CD8-positive, alpha-beta memory T cell (primary cell): ENCODE results near the gene RBFOX1. TPM values are rescaled to one million over a fixed set of nuclear protein-coding genes. Genes with fewer than 3 reads are reported as not detected.

ENCODE experiments used
- CTCF ChIA-PET: fragments of 350-600 bp; sonication (Branson Sonifier 250); formaldehyde crosslinking; loops from one replicate; lab custom pipeline; 2021; ENCODE audit warnings: antibody characterized with exemption; lab: Charles Lee
- POLR2A ChIA-PET: fragments of 350-600 bp; sonication (Branson Sonifier 250); formaldehyde crosslinking; loops from one replicate; lab custom pipeline; 2021; ENCODE audit warnings: antibody characterized with exemption; lab: Charles Lee
- DNase-seq, 5 donors: peaks; one replicate each; pipeline versions ENCODE4 v3.0.0 to v3.0.0-alpha.2; 2020 to 2022; ENCODE audit warnings: mixed read lengths in 1 of 5
- H3K27ac ChIP-seq: one replicate; pipeline ENCODE4 v1.7.0; 2013; ENCODE audit warnings: low read depth, mild to moderate bottlenecking, low read length, moderate library complexity
- H3K27me3 ChIP-seq: 2 replicates; pipeline ENCODE4 v1.7.0; 2013; ENCODE audit warnings: low read length, mild to moderate bottlenecking; ENCODE audit not compliant: insufficient read depth, poor library complexity, severe bottlenecking
- H3K36me3 ChIP-seq: 2 replicates; pipeline ENCODE4 v1.7.0; 2013; ENCODE audit warnings: mild to moderate bottlenecking, low read length, moderate library complexity; ENCODE audit not compliant: insufficient read depth
- H3K4me1 ChIP-seq: 2 replicates; pipeline ENCODE4 v1.7.0; 2013; ENCODE audit warnings: mild to moderate bottlenecking, low read length, moderate library complexity; ENCODE audit not compliant: insufficient read depth
- H3K4me3 ChIP-seq: 2 replicates; pipeline ENCODE4 v1.7.0; 2013; ENCODE audit warnings: mild to moderate bottlenecking, low read length
- H3K9me3 ChIP-seq: 2 replicates; pipeline ENCODE4 v1.7.0; 2013; ENCODE audit warnings: mild to moderate bottlenecking, low read length
- H3K27ac Mint-ChIP-seq, 8 donors: one replicate each; pipeline ENCODE4 v1.8.0; 2020 to 2021; ENCODE audit warnings: mixed read lengths in 8 of 8, mild to moderate bottlenecking in 6 of 8, inconsistent platforms in 3 of 8, moderate library complexity in 3 of 8
- H3K27me3 Mint-ChIP-seq, 2 donors: one replicate each; pipeline ENCODE4 v1.8.0; 2020 to 2021; ENCODE audit warnings: mixed read lengths in 2 of 2, mild to moderate bottlenecking in 1 of 2, moderate library complexity in 1 of 2
- H3K36me3 Mint-ChIP-seq, 3 donors: one replicate each; pipeline ENCODE4 v1.8.0; 2020 to 2021; ENCODE audit warnings: mixed read lengths in 3 of 3, inconsistent platforms in 1 of 3, mild to moderate bottlenecking in 1 of 3
- H3K4me1 Mint-ChIP-seq, 3 donors: one replicate each; pipeline ENCODE4 v1.8.0; 2020 to 2021; ENCODE audit warnings: mixed read lengths in 3 of 3, inconsistent platforms in 1 of 3, mild to moderate bottlenecking in 1 of 3
- H3K4me3 Mint-ChIP-seq, 7 donors: one replicate each; pipeline ENCODE4 v1.8.0; 2020 to 2021; ENCODE audit warnings: mixed read lengths in 7 of 7, mild to moderate bottlenecking in 6 of 7, moderate library complexity in 4 of 7, inconsistent platforms in 2 of 7
- H3K9me3 Mint-ChIP-seq, 5 donors: one replicate each; pipeline ENCODE4 v1.8.0; 2020 to 2022; ENCODE audit warnings: mixed read lengths in 5 of 5, mild to moderate bottlenecking in 3 of 5, moderate library complexity in 2 of 5, inconsistent platforms in 1 of 5
- polyA plus RNA-seq: library from polyadenylated mRNA; unstranded; fragments of 300-500 nt; fragmentation: Illumina TruSeq; gene quantifications from one replicate; pipeline ENCODE4 v1.2.3, GENCODE V29; 2021
- total RNA-seq, 2 experiments: library from RNA; stranded (reverse); gene quantifications; one replicate each; pipeline ENCODE4 v1.2.3, GENCODE V29; 2021

RBFOX1 gene
- total and polyA plus RNA-seq, 3 experiments from 2014 or later = not detected

DNA sequence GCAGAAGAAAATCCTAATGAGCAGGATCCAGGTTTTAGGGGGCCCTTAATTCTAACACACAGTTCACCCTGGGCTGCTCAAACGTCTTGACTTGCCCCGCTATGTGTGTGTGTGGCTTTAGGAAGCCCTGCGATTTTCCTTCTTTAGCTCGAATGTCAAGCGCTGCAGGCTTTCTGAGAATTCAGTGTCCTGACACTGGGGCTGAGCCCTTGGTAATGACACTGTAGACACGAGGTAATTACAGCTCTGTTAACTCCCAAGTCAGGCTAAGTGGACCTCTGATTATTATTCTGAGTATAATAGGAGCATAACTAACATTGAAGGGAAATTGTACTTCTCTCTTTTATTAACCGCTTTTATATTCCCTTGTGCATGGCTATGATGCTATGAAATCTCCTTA is 202.1 kb downstream of the RBFOX1 start:
- Mint-ChIP-seq H3K27ac (no peak overlapping the region), H3K4me1 (no peaks in the 10 kb centered on the region), H3K27me3 (peaks cover 0 to 2% of the 10 kb centered on the region in 2 donors), H3K36me3 (no peaks in the 10 kb centered on the region), H3K4me3 (no peak overlapping the region), H3K9me3 (peaks cover 2 to 22% (median 18%) of the 10 kb centered on the region in 5 donors)
- ChIA-PET POLR2A (no interaction called here), CTCF (no interaction called here)
- DNase-seq = no peak
- Histone ChIP-seq H3K36me3 (no peaks in the 10 kb centered on the region), H3K27ac (no peak overlapping the region), H3K4me3 (no peak overlapping the region), H3K9me3 (no peaks in the 10 kb centered on the region), H3K4me1 (no peaks in the 10 kb centered on the region), H3K27me3 (no peaks in the 10 kb centered on the region)

DNA sequence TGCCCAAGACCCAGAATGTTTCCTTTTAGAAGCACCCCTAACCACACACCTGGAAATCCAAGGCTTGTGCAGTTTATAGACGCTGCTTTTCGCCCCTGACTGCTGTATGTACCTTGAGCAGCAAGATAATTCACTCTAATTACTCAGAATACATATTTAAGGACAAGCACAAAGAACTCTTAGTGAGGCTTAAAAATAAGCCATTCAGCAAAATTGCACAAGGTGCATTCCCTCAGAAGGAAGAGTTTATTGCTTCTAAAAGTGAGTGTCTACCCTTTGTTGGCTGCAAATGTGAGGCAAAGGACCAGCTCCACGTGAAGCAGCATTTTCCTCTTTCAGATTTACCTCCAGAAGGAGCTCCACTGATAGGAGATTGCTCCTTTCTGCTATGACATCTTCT is 208.4 kb downstream of the RBFOX1 start:
- POLR2A ChIA-PET = no interaction called here
- CTCF ChIA-PET = no interaction called here
- H3K27me3 Mint-ChIP-seq = peaks cover 0 to 2% of the 10 kb centered on the region in 2 donors

DNA sequence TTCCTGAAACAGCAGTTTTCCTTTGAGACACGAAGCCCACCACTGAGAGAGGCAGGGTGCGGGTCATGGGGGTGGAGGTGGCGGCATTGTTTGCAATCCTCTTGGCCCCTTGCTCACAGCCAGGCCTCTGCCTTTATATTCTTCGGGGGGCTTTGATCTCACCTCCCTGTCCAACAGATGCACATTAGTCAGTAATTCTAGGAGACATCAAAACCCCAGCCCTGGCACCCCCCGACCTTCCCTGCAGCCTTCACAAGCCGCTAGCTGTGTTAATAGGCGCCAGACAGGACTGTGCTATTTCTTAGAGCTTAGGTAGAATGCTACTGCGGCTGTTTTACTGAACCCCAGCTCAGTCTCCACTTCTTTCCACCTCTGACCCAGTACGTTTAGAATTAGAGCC is 212.6 kb downstream of the RBFOX1 start:
- H3K36me3 Mint-ChIP-seq = no peaks in the 10 kb centered on the region
- no peak for DNase-seq
- CTCF ChIA-PET = no interaction called here
- peaks cover 0 to 17% (median 10%) of the 10 kb centered on the region in 5 donors for H3K9me3 Mint-ChIP-seq
- Histone ChIP-seq H3K27me3 (no peaks in the 10 kb centered on the region), H3K4me3 (no peak overlapping the region), H3K4me1 (no peaks in the 10 kb centered on the region), H3K27ac (no peak overlapping the region), H3K36me3 (no peaks in the 10 kb centered on the region), H3K9me3 (no peaks in the 10 kb centered on the region)
- H3K27ac Mint-ChIP-seq = no peak overlapping the region
- H3K4me1 Mint-ChIP-seq = no peaks in the 10 kb centered on the region
- POLR2A ChIA-PET = interaction anchor here (0.6 kb wide), 1 partner anchor 327 kb away, joined by 3 read pairs; no protein-coding TSS in a partner anchor
- H3K4me3 Mint-ChIP-seq = no peak overlapping the region
- H3K27me3 Mint-ChIP-seq = no peaks in the 10 kb centered on the region

More for the DNA sequence above, 208.4 kb downstream of the RBFOX1 start:
- Histone ChIP-seq H3K4me3 (no peak overlapping the region), H3K9me3 (no peaks in the 10 kb centered on the region), H3K27me3 (no peaks in the 10 kb centered on the region), H3K27ac (no peak overlapping the region), H3K4me1 (no peaks in the 10 kb centered on the region), H3K36me3 (no peaks in the 10 kb centered on the region)
- no peaks in the 10 kb centered on the region for H3K4me1 Mint-ChIP-seq
- H3K36me3 Mint-ChIP-seq = no peaks in the 10 kb centered on the region
- no peak overlapping the region for H3K4me3 Mint-ChIP-seq
- H3K27ac Mint-ChIP-seq = no peak overlapping the region
- peaks cover 4 to 20% (median 7%) of the 10 kb centered on the region in 5 donors for H3K9me3 Mint-ChIP-seq
- DNase-seq = no peak

DNA sequence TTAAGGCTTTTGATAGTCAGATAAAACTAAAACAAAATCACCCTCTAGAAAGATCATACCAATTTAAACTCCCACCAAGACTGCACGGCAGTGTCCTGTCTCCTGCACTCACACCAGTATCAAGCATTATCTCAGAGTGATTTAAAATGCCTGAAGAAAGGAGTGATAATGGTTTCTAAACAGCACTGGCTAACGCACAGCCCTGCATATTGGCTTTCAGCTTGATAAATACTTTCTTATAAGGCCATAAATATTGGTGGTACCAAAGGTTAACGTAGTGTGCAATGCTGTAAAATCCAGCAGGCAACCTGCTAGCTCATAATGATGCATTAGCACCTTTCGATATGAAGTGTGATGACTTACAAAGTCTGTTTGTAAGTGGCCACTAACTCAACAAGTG is 214.3 kb downstream of the RBFOX1 start:
- Histone ChIP-seq H3K9me3 (no peaks in the 10 kb centered on the region), H3K27me3 (no peaks in the 10 kb centered on the region), H3K27ac (no peak overlapping the region), H3K4me1 (no peaks in the 10 kb centered on the region), H3K36me3 (no peaks in the 10 kb centered on the region), H3K4me3 (no peak overlapping the region)
- Mint-ChIP-seq H3K9me3 (peaks cover under 1 to 14% (median 8%) of the 10 kb centered on the region in 5 donors), H3K4me1 (no peaks in the 10 kb centered on the region), H3K4me3 (no peak overlapping the region), H3K36me3 (no peaks in the 10 kb centered on the region), H3K27me3 (no peaks in the 10 kb centered on the region), H3K27ac (no peak overlapping the region)
- DNase-seq = no peak
- ChIA-PET CTCF (no interaction called here), POLR2A (no interaction called here)

DNA sequence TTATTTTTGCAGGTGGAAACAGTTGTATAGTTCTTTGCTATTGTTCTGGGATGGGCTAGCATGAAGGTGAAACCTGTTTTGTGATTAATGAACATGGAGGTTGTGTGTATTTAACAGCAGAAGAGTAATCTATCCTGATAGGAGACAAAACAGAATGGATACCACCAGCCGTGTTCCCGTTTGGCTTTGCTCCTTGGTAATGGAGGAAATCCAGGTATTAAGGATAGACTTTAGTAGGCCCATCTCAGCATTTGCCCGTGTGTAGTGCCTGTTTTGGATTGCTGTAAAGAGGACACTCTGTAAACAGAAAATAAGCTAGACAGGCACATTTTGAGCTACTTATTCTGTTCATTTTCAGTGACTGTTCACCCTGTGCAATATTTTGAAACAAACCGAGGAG is 215.1 kb downstream of the RBFOX1 start:
- DNase-seq = no peak
- Mint-ChIP-seq H3K27ac (no peak overlapping the region), H3K4me1 (no peaks in the 10 kb centered on the region), H3K9me3 (peaks cover 5 to 12% (median 8%) of the 10 kb centered on the region in 5 donors), H3K27me3 (no peaks in the 10 kb centered on the region), H3K36me3 (no peaks in the 10 kb centered on the region), H3K4me3 (no peak overlapping the region)
- no peaks in the 10 kb centered on the region for H3K4me1 ChIP-seq
- no peaks in the 10 kb centered on the region for H3K36me3 ChIP-seq
- ChIA-PET CTCF (no interaction called here), POLR2A (no interaction called here)
- H3K9me3 ChIP-seq = no peaks in the 10 kb centered on the region
- H3K27me3 ChIP-seq = no peaks in the 10 kb centered on the region
- no peak overlapping the region for H3K27ac ChIP-seq
- no peak overlapping the region for H3K4me3 ChIP-seq

DNA sequence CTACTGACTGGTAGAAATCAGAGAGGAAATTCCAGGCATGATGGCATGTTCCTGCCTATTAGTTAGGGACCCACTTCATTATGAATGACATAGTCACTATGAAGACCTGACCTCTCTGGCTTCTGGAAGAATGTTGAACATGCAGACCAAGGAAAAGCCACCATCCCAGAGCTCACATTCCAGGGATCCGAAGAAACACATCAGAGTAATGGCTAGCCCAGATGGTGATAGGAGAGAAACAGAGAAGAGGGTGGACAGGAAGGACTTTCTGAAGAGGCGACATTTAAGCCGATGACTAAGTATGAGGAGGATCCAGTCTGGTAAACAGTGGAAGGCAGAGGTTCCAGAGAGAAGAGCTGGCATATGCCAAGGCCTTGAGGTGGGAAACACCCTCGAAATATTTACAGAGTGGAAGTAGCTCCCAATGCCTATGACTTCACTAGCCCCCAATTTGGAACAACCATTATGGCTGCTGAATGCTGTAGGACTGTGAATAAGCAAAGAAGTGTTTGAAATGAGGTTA is 216.2 kb downstream of the RBFOX1 start:
- no peak overlapping the region for H3K4me3 Mint-ChIP-seq
- no peak overlapping the region for H3K27ac Mint-ChIP-seq
- no peak for DNase-seq
- H3K27me3 Mint-ChIP-seq = no peaks in the 10 kb centered on the region
- CTCF ChIA-PET = no interaction called here
- no peaks in the 10 kb centered on the region for H3K36me3 ChIP-seq
- H3K36me3 Mint-ChIP-seq = no peaks in the 10 kb centered on the region
- H3K4me1 ChIP-seq = no peaks in the 10 kb centered on the region
- no peak overlapping the region for H3K4me3 ChIP-seq
- H3K9me3 ChIP-seq = no peaks in the 10 kb centered on the region
- H3K4me1 Mint-ChIP-seq = no peaks in the 10 kb centered on the region
- H3K27me3 ChIP-seq = no peaks in the 10 kb centered on the region
- H3K27ac ChIP-seq = no peak overlapping the region
- POLR2A ChIA-PET = no interaction called here
- peaks cover 5 to 14% (median 9%) of the 10 kb centered on the region in 5 donors for H3K9me3 Mint-ChIP-seq

DNA sequence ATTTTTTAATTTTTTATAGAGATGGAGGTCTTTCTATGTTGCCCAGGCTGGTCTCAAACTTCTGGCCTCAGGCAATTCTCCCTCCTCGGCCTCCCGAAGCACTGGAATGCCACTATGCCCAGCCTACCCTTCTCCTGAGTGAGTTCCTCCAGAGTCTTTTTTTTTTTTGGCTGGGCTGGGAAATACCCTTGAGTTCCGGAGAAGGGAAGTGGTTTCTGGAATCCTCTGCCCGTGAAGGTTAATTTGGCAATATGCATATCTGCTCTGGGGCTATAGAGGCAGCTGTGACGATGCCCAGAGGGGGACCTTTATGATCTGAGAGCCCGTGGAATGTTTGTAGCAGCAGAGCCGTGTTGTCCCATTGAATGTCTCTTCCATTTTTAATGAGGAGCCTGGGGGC is 217.5 kb downstream of the RBFOX1 start:
- no peaks in the 10 kb centered on the region for H3K27me3 Mint-ChIP-seq
- ChIA-PET POLR2A (no interaction called here), CTCF (no interaction called here)
- H3K36me3 Mint-ChIP-seq = no peaks in the 10 kb centered on the region
- H3K4me3 Mint-ChIP-seq = no peak overlapping the region
- no peaks in the 10 kb centered on the region for H3K36me3 ChIP-seq
- H3K4me1 ChIP-seq = no peaks in the 10 kb centered on the region
- no peak for DNase-seq
- H3K27me3 ChIP-seq = no peaks in the 10 kb centered on the region
- no peak overlapping the region for H3K27ac ChIP-seq
- H3K9me3 ChIP-seq = no peaks in the 10 kb centered on the region
- H3K27ac Mint-ChIP-seq = no peak overlapping the region
- H3K4me1 Mint-ChIP-seq = no peaks in the 10 kb centered on the region
- H3K4me3 ChIP-seq = no peak overlapping the region
- H3K9me3 Mint-ChIP-seq = peaks cover 5 to 9% (median 8%) of the 10 kb centered on the region in 5 donors

DNA sequence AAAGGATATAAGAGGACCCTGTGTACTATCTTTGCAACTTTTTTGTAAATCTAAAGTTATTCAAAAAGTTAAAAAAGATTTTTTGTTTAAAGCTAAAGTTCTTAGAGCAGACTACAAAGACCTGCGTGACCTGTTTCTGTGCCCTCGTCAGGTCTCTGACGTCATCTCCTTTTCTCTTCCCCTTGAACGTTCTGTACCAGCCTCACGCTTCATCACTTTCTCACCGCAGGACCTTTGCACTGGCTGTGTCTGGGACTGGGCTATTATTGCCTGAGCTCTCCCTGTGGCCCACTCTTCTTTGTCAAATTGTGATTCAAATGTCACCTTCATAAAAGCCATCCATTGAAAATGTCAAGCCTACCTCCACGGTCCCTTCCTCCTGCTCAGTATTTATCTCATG is 222.8 kb downstream of the RBFOX1 start:
- H3K4me3 Mint-ChIP-seq = no peak overlapping the region
- Histone ChIP-seq H3K4me1 (no peaks in the 10 kb centered on the region), H3K9me3 (no peaks in the 10 kb centered on the region), H3K36me3 (no peaks in the 10 kb centered on the region), H3K27me3 (no peaks in the 10 kb centered on the region), H3K4me3 (no peak overlapping the region), H3K27ac (no peak overlapping the region)
- H3K27me3 Mint-ChIP-seq = no peaks in the 10 kb centered on the region
- H3K27ac Mint-ChIP-seq = no peak overlapping the region
- H3K9me3 Mint-ChIP-seq = peaks cover 0 to 19% (median 14%) of the 10 kb centered on the region in 5 donors
- DNase-seq = no peak
- no peaks in the 10 kb centered on the region for H3K36me3 Mint-ChIP-seq
- ChIA-PET CTCF (no interaction called here), POLR2A (no interaction called here)
- H3K4me1 Mint-ChIP-seq = no peaks in the 10 kb centered on the region
